NOMO-1 treated with DMSO at 0.1 percent for 48 hours (cell line): ENCODE data around the gene CDH13.

Experiments used
- DNase-seq: peaks from one replicate; lab custom pipeline; 2025; ENCODE audit not compliant: unreplicated experiment; lab: John Stamatoyannopoulos, UW

Gene CDH13

DNA sequence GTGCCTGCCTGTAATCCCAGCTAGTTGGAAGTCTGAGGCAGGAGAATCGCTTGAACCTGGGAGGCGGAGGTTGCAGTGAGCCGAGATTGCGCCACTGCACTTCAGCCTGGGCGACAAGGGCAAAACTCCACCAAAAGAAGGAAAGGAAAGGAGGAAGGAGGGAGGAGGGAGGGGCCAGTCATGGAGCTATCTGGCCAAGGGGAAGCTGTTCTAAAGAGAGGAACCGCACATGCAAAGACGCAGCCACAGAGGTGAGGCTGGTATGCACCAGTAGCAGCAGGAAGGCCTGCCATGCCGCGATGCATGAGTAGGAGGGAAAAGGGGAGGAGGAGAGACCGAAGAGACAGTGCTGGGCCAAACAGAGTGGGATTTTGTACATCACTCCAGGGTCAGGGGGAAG is 1216.9 kb downstream of the CDH13 start:
- peak; percentile 41 for DNase-seq

DNA sequence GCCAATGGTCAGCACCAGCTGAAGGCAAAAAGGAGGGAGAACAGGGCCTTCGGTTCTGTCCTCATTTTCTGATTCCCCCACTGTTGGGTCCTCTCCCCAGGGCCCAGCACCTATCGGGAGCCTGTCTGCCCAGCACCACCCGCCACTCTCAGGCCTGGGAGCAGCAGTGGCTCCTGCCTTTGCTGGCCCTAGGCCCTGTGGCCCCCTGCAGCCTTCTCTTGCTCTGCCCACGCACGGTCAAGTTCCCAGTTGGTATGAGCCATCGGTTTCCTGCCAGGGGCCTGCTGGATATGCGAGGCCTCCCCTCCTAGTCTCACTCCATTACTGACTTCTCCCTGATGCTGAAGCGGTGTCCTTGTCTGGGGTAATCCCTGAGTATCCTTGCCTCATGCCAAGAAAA is 1218.5 kb downstream of the CDH13 start:
- DNase-seq = no peak

GRCh38 chr16:83847371-83848225 is 1220.8 kb downstream of the CDH13 start:
- DNase-seq = peak; percentile 95

DNA sequence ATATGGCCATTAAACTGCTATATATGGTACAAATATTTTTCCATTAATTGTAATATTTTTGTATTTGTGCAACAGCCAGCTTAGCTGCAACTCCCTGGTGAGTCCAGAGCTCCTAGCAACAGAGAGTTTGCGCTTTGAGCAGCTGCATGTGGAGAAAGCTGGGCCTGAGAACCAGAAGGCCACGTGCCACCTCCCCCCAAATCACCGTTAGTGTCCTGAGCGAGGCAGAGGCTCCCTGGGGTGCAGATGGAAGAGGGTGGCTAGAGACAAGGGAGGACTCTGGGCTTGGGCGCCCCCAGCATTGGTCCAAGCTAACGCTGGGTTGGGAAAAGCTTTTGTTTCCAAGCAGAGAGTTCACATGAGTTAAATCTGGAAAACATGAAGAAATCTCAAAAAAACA is 1222.7 kb downstream of the CDH13 start:
- DNase-seq = no peak
